ENCODE measurements around the gene SLC48A1.

The SLC48A1 gene

GRCh38 chr12:47741340-47741703 lies 31.7 kb upstream of the SLC48A1 start:
- no peak for TF ChIP-seq CTCF (IDR thresholded peaks at IDR 0.05; ENCODE audit: insufficient read depth, low read length, missing control alignments)
- CTCF ChIA-PET: interaction anchor here (0.6 to 36.9 kb wide), 29 partner anchors 13 to 222 kb away, joined by 3 to 1419 read pairs (median 5); partner anchors contain the start of genes ENDOU, RAPGEF3, RPAP3 and SLC48A1
- DNase-seq (ENCODE audit: low read depth, low spot score): no peak
- POLR2A ChIA-PET: interaction anchor here (1.2 kb wide), 1 partner anchor 17 kb away, joined by 3 read pairs; the partner anchor contains the start of gene RAPGEF3
- H3K4me3 ChIP-seq (ENCODE audit: low read depth, low read length): no peak overlapping the region

GRCh38 chr12:47742253-47742825 lies 30.7 kb upstream of the SLC48A1 start:
- DNase-seq (ENCODE audit: low read depth, low spot score): no peak
- CTCF ChIA-PET: interaction anchor here (0.6 to 36.9 kb wide), 43 partner anchors 14 to 935 kb away, joined by 3 to 1419 read pairs (median 4); partner anchors contain the start of genes ENDOU, RAPGEF3, RPAP3 and SLC48A1
- POLR2A ChIA-PET: no interaction called here
- peak; percentile 97 for TF ChIP-seq CTCF (IDR thresholded peaks at IDR 0.05; ENCODE audit: insufficient read depth, low read length, missing control alignments)
- H3K4me3 ChIP-seq (ENCODE audit: low read depth, low read length): no peak overlapping the region

DNA sequence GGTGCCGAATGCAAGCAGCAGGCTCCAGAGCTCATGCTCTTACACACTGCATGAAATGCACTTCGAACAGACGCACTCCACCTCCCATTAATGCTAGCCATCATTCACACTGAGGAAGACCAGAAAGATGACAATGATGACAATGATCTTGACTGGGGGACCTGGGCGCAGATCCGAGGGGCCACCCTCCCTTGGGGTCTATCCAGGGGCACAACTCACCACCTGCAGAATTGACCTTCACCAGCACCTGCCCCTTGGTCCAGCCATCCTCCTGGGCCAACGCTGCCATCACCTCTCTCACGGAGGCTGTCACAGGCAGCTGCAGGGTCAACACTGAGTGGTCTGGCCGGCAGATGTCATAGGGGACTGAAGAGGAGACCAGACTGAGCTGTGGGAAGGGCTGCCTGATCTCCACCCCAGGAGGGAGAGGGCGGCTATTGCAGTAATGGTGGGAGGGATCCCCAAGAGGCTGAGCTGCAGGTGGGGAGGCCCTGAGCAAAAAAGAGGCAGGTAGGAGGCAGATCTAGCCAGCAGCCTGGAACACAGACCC lies 29.7 kb upstream of the SLC48A1 start:
- CTCF ChIA-PET: interaction anchor here (0.6 to 36.9 kb wide), 24 partner anchors 13 to 220 kb away, joined by 3 to 1419 read pairs (median 8); partner anchors contain the start of genes ENDOU, RAPGEF3, RPAP3 and SLC48A1
- H3K4me3 ChIP-seq (ENCODE audit: low read depth, low read length): no peak overlapping the region
- POLR2A ChIA-PET: no interaction called here
- no peak for DNase-seq (ENCODE audit: low read depth, low spot score)
- TF ChIP-seq CTCF (IDR thresholded peaks at IDR 0.05; ENCODE audit: insufficient read depth, low read length, missing control alignments): no peak

DNA sequence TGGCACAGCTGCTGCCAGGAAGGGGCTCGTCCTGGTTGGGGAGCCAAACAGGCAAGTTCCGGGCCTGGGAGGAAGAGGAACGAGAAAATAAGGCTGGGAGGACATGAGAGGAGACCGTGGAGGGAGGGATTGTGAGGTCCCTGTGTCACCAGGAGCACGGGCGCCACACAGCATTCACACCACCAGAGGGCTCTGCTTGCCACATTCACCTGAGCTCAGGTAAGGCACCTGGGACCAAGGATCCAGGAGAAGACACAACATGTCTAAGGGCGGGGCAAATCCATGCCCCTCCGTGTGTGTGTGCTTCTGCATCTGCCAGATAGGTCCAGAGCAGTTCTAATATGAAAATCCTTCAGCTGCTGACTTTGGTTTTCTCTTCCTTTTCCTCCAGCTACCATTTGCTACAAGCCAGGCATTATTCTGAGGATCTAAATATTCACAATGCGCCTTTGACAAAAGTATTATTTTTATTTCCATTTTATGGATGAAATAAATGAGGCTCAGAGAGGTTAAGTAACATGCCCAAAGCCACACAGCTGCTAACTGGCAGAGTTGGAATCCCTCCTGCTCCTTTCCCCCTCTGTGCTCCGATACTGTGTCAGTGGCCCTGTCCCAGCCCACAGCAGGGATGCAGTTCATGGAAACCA lies 28.9 kb upstream of the SLC48A1 start:
- CTCF ChIA-PET: interaction anchor here (0.7 to 36.9 kb wide), 11 partner anchors 8 to 211 kb away, joined by 3 to 1419 read pairs (median 34); partner anchors contain the start of genes ENDOU, RAPGEF3 and SLC48A1
- peak; percentile 27 for TF ChIP-seq CTCF (IDR thresholded peaks at IDR 0.05; ENCODE audit: insufficient read depth, low read length, missing control alignments)
- no peak overlapping the region for H3K4me3 ChIP-seq (ENCODE audit: low read depth, low read length)
- no peak for DNase-seq (ENCODE audit: low read depth, low spot score)
- POLR2A ChIA-PET: no interaction called here

GRCh38 chr12:47744778-47745436 lies 28.1 kb upstream of the SLC48A1 start:
- no peak for TF ChIP-seq CTCF (IDR thresholded peaks at IDR 0.05; ENCODE audit: insufficient read depth, low read length, missing control alignments)
- CTCF ChIA-PET: interaction anchor here (0.9 to 36.9 kb wide), 8 partner anchors 9 to 210 kb away, joined by 3 to 1419 read pairs (median 230); partner anchors contain the start of genes ENDOU, RAPGEF3 and SLC48A1
- no peak for DNase-seq (ENCODE audit: low read depth, low spot score)
- POLR2A ChIA-PET: no interaction called here
- H3K4me3 ChIP-seq (ENCODE audit: low read depth, low read length): no peak overlapping the region

All from AG04449 (cell line).